Gastrocnemius medialis (tissue), 4 donors: Measurements from ENCODE around the gene MRPL30. TPM values are rescaled to one million over a fixed set of nuclear protein-coding genes. Genes with fewer than 3 reads are reported as not detected.
"Not testable (repeated sequence)": the region's sequence is repeated elsewhere in the genome, so short reads cannot be mapped to it uniquely, and the experiment has no call there.

Source experiments
- ATAC-seq, 2 donors: fragments of 150-250 bp; one replicate each; pipeline ENCODE4 v1.9.1; 2016
- DNase-seq, 2 donors: peaks; one replicate each; pipeline ENCODE4 v3.0.0-alpha.2; 2019
- H3K27ac ChIP-seq, 4 donors: fragments of 200-600 bp; sonication (generic); 1 replicate in 1 of 4; 2 replicates in 3 of 4; pipeline ENCODE4 v1.5.1; 2016 to 2018; ENCODE audit warnings: mild to moderate bottlenecking in 2 of 4, moderate library complexity in 1 of 4
- H3K27me3 ChIP-seq, 3 donors: fragments of 200-600 bp; sonication (generic) in 2 of 3; 1 replicate in 1 of 3; 2 replicates in 2 of 3; pipeline versions ENCODE4 v1.5.1 to v1.6.0; 2016 to 2019; ENCODE audit warnings: mild to moderate bottlenecking in 1 of 3, moderate library complexity in 1 of 3
- H3K36me3 ChIP-seq, 2 donors: fragments of 200-600 bp; sonication (generic) in 1 of 2; one replicate each; pipeline ENCODE4 v1.5.1; 2017 to 2018
- H3K4me1 ChIP-seq, 2 donors: fragments of 200-600 bp; sonication (generic) in 1 of 2; one replicate each; pipeline ENCODE4 v1.5.1; 2016 to 2017; ENCODE audit warnings: mild to moderate bottlenecking in 2 of 2
- H3K4me3 ChIP-seq, 4 donors: fragments of 200-600 bp; sonication (generic) in 3 of 4; 1 replicate in 1 of 4; 2 replicates in 3 of 4; pipeline ENCODE4 v1.5.1; 2016 to 2019; ENCODE audit warnings: mild to moderate bottlenecking in 2 of 4
- H3K9me3 ChIP-seq, 3 donors: fragments of 200-600 bp; sonication (generic) in 2 of 3; 1 replicate in 1 of 3; 2 replicates in 2 of 3; pipeline ENCODE4 v1.5.1; 2016 to 2019
- CTCF ChIP-seq, 5 experiments: fragments of 450-650 bp in 3 of 5; fragments of 200-600 bp in 2 of 5; sonication (generic) in 2 of 5; IDR thresholded peaks in 4 of 5; conservative IDR thresholded peaks in 1 of 5; 1 replicate in 4 of 5; 2 replicates in 1 of 5; pipeline ENCODE4 v1.5.1; 2016 to 2019; ENCODE audit warnings: antibody characterized with exemption in 5 of 5, mild to moderate bottlenecking in 3 of 5, moderate library complexity in 3 of 5
- POLR2A ChIP-seq, 2 donors: fragments of 450-650 bp; IDR thresholded peaks; one replicate each; pipeline ENCODE4 v1.6.1; 2017; ENCODE audit warnings: antibody characterized with exemption in 2 of 2, mild to moderate bottlenecking in 2 of 2, moderate library complexity in 2 of 2
- in situ Hi-C, 4 donors: fragments of 200-750 bp; cut with MboI; loops; one replicate each; pipeline versions ENCODE4 v1.15.0 to v1.8.0; 2017; ENCODE audit warnings: low sequenced_read_pairs in 4 of 4
- intact Hi-C: fragments of 100-400 bp; cut with DNase I; formaldehyde crosslinking; loops from one replicate; pipeline ENCODE4 v1.15.1; 2023; ENCODE audit warnings: low total_unique reads
- total RNA-seq, 4 donors: library from RNA; depleted of rRNA; stranded (reverse); fragments of >200 nt; gene quantifications; one replicate each; pipeline versions ENCODE4 v1.1.0 to v1.2.3, GENCODE V29; 2016

The MRPL30 gene
- total RNA-seq, 4 donors from 2014 or later: 29.3 to 43.4 (median 35.5) TPM

GRCh38 chr2:99187011-99187410 lies 6.0 kb downstream of the MRPL30 start:
- no peaks in the 10 kb centered on the region for H3K9me3 ChIP-seq
- intact Hi-C loops (no loop called here), in situ Hi-C loops (loop anchor here (10.0 to 25.0 kb wide), 6 partner anchors 150 to 1375 kb away; partner anchors contain the start of genes REV1 (in 4 of the 4), EIF5B (in 2 of the 4), TXNDC9 (in 2 of the 4) and COA5 (in 1 of the 4))
- H3K4me1 ChIP-seq: peaks cover 11 to 12% of the 10 kb centered on the region in 2 donors
- no peak overlapping the region for H3K27ac ChIP-seq
- H3K27me3 ChIP-seq: no peaks in the 10 kb centered on the region
- no peak overlapping the region for H3K4me3 ChIP-seq
- ATAC-seq (no peak), DNase-seq (no peak)
- TF ChIP-seq POLR2A (IDR thresholded peaks at IDR 0.05) (no peak), CTCF (IDR thresholded peaks at IDR 0.05 in 4 of 5, conservative IDR thresholded peaks at IDR 0.05 in 1 of 5) (no peak)
- peaks cover 0 to 16% of the 10 kb centered on the region in 2 donors for H3K36me3 ChIP-seq

GRCh38 chr2:99188357-99188756 lies 7.4 kb downstream of the MRPL30 start:
- Histone ChIP-seq H3K4me3 (no peak overlapping the region), H3K27me3 (no peaks in the 10 kb centered on the region), H3K4me1 (no peaks in the 10 kb centered on the region), H3K36me3 (peaks cover 0 to 21% of the 10 kb centered on the region in 2 donors), H3K27ac (no peak overlapping the region), H3K9me3 (no peaks in the 10 kb centered on the region)
- intact Hi-C loops: no loop called here
- ATAC-seq (no peak), DNase-seq (no peak)
- in situ Hi-C loops: loop anchor here (10.0 to 25.0 kb wide), 6 partner anchors 149 to 1374 kb away; partner anchors contain the start of genes REV1 (in 4 of the 4), EIF5B (in 2 of the 4), TXNDC9 (in 2 of the 4) and COA5 (in 1 of the 4)
- TF ChIP-seq POLR2A (IDR thresholded peaks at IDR 0.05): no peak
- no peak for TF ChIP-seq CTCF (IDR thresholded peaks at IDR 0.05 in 4 of 5, conservative IDR thresholded peaks at IDR 0.05 in 1 of 5)

- DNase-seq: no peak
- intact Hi-C loops: no loop called here
- in situ Hi-C loops: loop anchor here (25.0 kb wide), 4 partner anchors 147 to 1372 kb away; partner anchors contain the start of genes REV1 (in 3 of the 4), EIF5B (in 2 of the 4), TXNDC9 (in 2 of the 4) and COA5 (in 1 of the 4)
- Histone ChIP-seq H3K27ac (no peak overlapping the region), H3K27me3 (no peaks in the 10 kb centered on the region), H3K4me3 (no peak overlapping the region), H3K4me1 (no peaks in the 10 kb centered on the region), H3K36me3 (peaks cover 0 to 35% of the 10 kb centered on the region in 2 donors), H3K9me3 (no peaks in the 10 kb centered on the region)
- no peak for ATAC-seq
- TF ChIP-seq POLR2A (IDR thresholded peaks at IDR 0.05): no peak
- TF ChIP-seq CTCF (IDR thresholded peaks at IDR 0.05 in 4 of 5, conservative IDR thresholded peaks at IDR 0.05 in 1 of 5): no peak
Measured at GRCh38 chr2:99190548-99190947, 9.6 kb downstream of the MRPL30 start.

- intact Hi-C loops, H3K27me3 ChIP-seq, H3K27ac ChIP-seq, H3K4me3 ChIP-seq, ATAC-seq, DNase-seq, H3K9me3 ChIP-seq, H3K4me1 ChIP-seq: not testable (repeated sequence)
- H3K36me3 ChIP-seq: peaks cover 0 to 44% of the 10 kb centered on the region in 2 donors
- in situ Hi-C loops: loop anchor here (25.0 kb wide), 4 partner anchors 145 to 1370 kb away; partner anchors contain the start of genes REV1 (in 3 of the 4), EIF5B (in 2 of the 4), TXNDC9 (in 2 of the 4) and COA5 (in 1 of the 4)
Measured at GRCh38 chr2:99192364-99192763, 11.4 kb downstream of the MRPL30 start.

- no peak for TF ChIP-seq POLR2A (IDR thresholded peaks at IDR 0.05)
- TF ChIP-seq CTCF (IDR thresholded peaks at IDR 0.05 in 4 of 5, conservative IDR thresholded peaks at IDR 0.05 in 1 of 5): no peak
- in situ Hi-C loops: loop anchor here (25.0 kb wide), 4 partner anchors 139 to 1364 kb away; partner anchors contain the start of genes REV1 (in 3 of the 4), EIF5B (in 2 of the 4), TXNDC9 (in 2 of the 4) and COA5 (in 1 of the 4)
- Histone ChIP-seq H3K36me3 (peaks cover 0 to 38% of the 10 kb centered on the region in 2 donors), H3K4me1 (no peaks in the 10 kb centered on the region), H3K9me3 (no peaks in the 10 kb centered on the region), H3K27ac (no peak overlapping the region), H3K27me3 (no peaks in the 10 kb centered on the region), H3K4me3 (no peak overlapping the region)
- ATAC-seq: no peak
- intact Hi-C loops: no loop called here
- no peak for DNase-seq
Measured at GRCh38 chr2:99198103-99198841, 17.3 kb downstream of the MRPL30 start.
